K562 (cell line): Measurements from ENCODE around the gene MIB2. TPM values are rescaled to one million over a fixed set of nuclear protein-coding genes. Genes with fewer than 3 reads are reported as not detected.

Experiments used
- CBFB ChIP-seq: sonication (generic); formaldehyde crosslinking; IDR thresholded peaks from 2 replicates; pipeline ENCODE4 v1.4.0; 2020; ENCODE audit warnings: mild to moderate bottlenecking, missing genetic modification reagents
- GABPB1 ChIP-seq: sonication (generic); formaldehyde crosslinking; IDR thresholded peaks from 2 replicates; pipeline ENCODE4 v1.8.0; 2022; ENCODE audit warnings: mild to moderate bottlenecking, missing genetic modification reagents
- GATAD2B ChIP-seq: fragments of 450-650 bp; IDR thresholded peaks from 2 replicates; pipeline ENCODE4 v1.6.1; 2017; ENCODE audit warnings: mild to moderate bottlenecking, borderline replicate concordance
- LEF1 ChIP-seq: fragments of 450-650 bp; IDR thresholded peaks from 2 replicates; pipeline ENCODE4 v1.6.1; 2016; ENCODE audit warnings: mild to moderate bottlenecking
- MAFG ChIP-seq: fragments of 450-650 bp; conservative IDR thresholded peaks from 2 replicates; pipeline ENCODE4 v1.6.1; 2016; ENCODE audit warnings: missing genetic modification characterization, missing compliant biosample characterization
- MAZ ChIP-seq, 2 experiments: fragments of 450-650 bp in 1 of 2; sonication (generic) in 1 of 2; formaldehyde crosslinking; IDR thresholded peaks in 1 of 2; conservative IDR thresholded peaks in 1 of 2; 2 replicates each; pipeline versions ENCODE4 v1.4.0 to v1.5.0; 2020; ENCODE audit warnings: mild to moderate bottlenecking in 1 of 2, missing genetic modification reagents in 1 of 2
- MYNN ChIP-seq, 2 experiments: sonication (generic); formaldehyde crosslinking in 1 of 2; IDR thresholded peaks; 2 replicates each; pipeline versions ENCODE4 v1.5.0 to v1.6.1; 2016 to 2020; ENCODE audit warnings: antibody characterized with exemption in 1 of 2, missing genetic modification reagents in 1 of 2
- NCOA1 ChIP-seq: fragments of 450-650 bp; IDR thresholded peaks from 2 replicates; pipeline ENCODE4 v1.6.1; 2016; ENCODE audit warnings: low read depth
- NR2F6 ChIP-seq: fragments of 450-650 bp; formaldehyde crosslinking; IDR thresholded peaks from 2 replicates; pipeline ENCODE4 v1.4.0; 2020; ENCODE audit warnings: mild to moderate bottlenecking
- RAD51 ChIP-seq: fragments of 450-650 bp; IDR thresholded peaks from 2 replicates; pipeline ENCODE4 v1.7.1; 2016; ENCODE audit warnings: low read depth, mild to moderate bottlenecking, borderline replicate concordance
- RBM25 ChIP-seq: fragments of 200-400 bp; formaldehyde crosslinking; IDR thresholded peaks from 2 replicates; pipeline ENCODE4 v1.6.1; 2018; ENCODE audit warnings: low read length, low read depth, moderate library complexity; ENCODE audit not compliant: severe bottlenecking
- SMAD3 ChIP-seq: fragments of 450-650 bp; formaldehyde crosslinking; conservative IDR thresholded peaks from 2 replicates; pipeline ENCODE4 v1.4.0; 2020; ENCODE audit warnings: mild to moderate bottlenecking
- STAT5B ChIP-seq: fragments of 250-450 bp; sonication (Bioruptor Pico); IDR thresholded peaks from 2 replicates; pipeline ENCODE4 v1.8.0; 2021; ENCODE audit warnings: mild to moderate bottlenecking, inconsistent platforms
- U2AF1 ChIP-seq: fragments of 200-400 bp; formaldehyde crosslinking; optimal IDR thresholded peaks from 2 replicates; pipeline ENCODE3; 2017; ENCODE audit warnings: mild to moderate bottlenecking, low read depth, low read length, moderate library complexity
- ZC3H4 ChIP-seq: sonication (generic); formaldehyde crosslinking; IDR thresholded peaks from 2 replicates; pipeline ENCODE4 v1.9.0; 2021; ENCODE audit warnings: missing genetic modification reagents, borderline replicate concordance
- ZC3H8 ChIP-seq: fragments of 450-650 bp; IDR thresholded peaks from 2 replicates; pipeline ENCODE4 v1.6.1; 2017
- ZFP1 ChIP-seq: fragments of 450-650 bp; formaldehyde crosslinking; IDR thresholded peaks from 2 replicates; pipeline ENCODE4 v1.4.0; 2020; ENCODE audit warnings: mild to moderate bottlenecking, mixed read lengths
- ZFPM2 ChIP-seq: fragments of 250-450 bp; sonication (Bioruptor Pico); IDR thresholded peaks from 2 replicates; pipeline ENCODE4 v1.5.1; 2022; ENCODE audit warnings: mild to moderate bottlenecking
- ZKSCAN8 ChIP-seq: fragments of 200-800 bp; sonication (Bioruptor generic); IDR thresholded peaks from 2 replicates; pipeline ENCODE4 v1.6.1; 2016; ENCODE audit warnings: missing genetic modification characterization, missing compliant biosample characterization
- ZNF239 ChIP-seq: fragments of 250-450 bp; sonication (Bioruptor Pico); IDR thresholded peaks from 2 replicates; pipeline ENCODE4 v1.4.0; 2020; ENCODE audit warnings: mild to moderate bottlenecking
- ZNF57 ChIP-seq: fragments of 450-650 bp; formaldehyde crosslinking; IDR thresholded peaks from 2 replicates; pipeline ENCODE4 v1.4.0; 2020; ENCODE audit warnings: mild to moderate bottlenecking, moderate library complexity
- ZNF79 ChIP-seq: fragments of 250-450 bp; sonication (Bioruptor Pico); IDR thresholded peaks from 2 replicates; pipeline ENCODE4 v1.4.0; 2020; ENCODE audit warnings: low read depth, mild to moderate bottlenecking, moderate library complexity
- polyA plus RNA-seq, 8 experiments: library from polyadenylated mRNA; depleted of rRNA in 4 of 8; stranded (reverse) in 5 of 8; unstranded in 3 of 8; fragments of >200 nt; fragmentation: Nextera tagmentation in 2 of 8; fragmentation: Illumina TruSeq in 1 of 8; extraction: Ambion mirVana in 2 of 8; extraction: Trizol in 1 of 8; gene quantifications; 2 replicates each; pipeline versions ENCODE4 v1.2.1 to v1.2.3, GENCODE V29; 2011 to 2014; ENCODE audit warnings: inconsistent platforms in 1 of 8, missing spikeins in 1 of 8
- total RNA-seq, 7 experiments: library from RNA; depleted of rRNA in 6 of 7; stranded (reverse); fragments of >200 nt in 6 of 7; fragmentation: Illumina TruSeq in 2 of 7; extraction: Trizol in 2 of 7; gene quantifications; 2 replicates each; pipeline versions ENCODE4 v1.2.1 to v1.2.3, GENCODE V29; 2011 to 2021; ENCODE audit warnings: low replicate concordance in 1 of 7
- TF ChIP-seq, protein P1 (sequence below): fragments of 250-450 bp; sonication (Bioruptor Pico); IDR thresholded peaks from 2 replicates; pipeline ENCODE4 v1.5.0; 2021
- TF ChIP-seq, protein P2 (sequence below): sonication (generic); formaldehyde crosslinking; IDR thresholded peaks from 2 replicates; pipeline ENCODE4 v1.8.0; 2023; ENCODE audit warnings: mild to moderate bottlenecking, missing genetic modification reagents
- TF ChIP-seq, protein P3 (sequence below): fragments of 450-650 bp; IDR thresholded peaks from 2 replicates; pipeline ENCODE4 v1.6.1; 2017; ENCODE audit warnings: mild to moderate bottlenecking, moderate library complexity
- TF ChIP-seq, protein P4 (sequence below): sonication (generic); formaldehyde crosslinking; IDR thresholded peaks from 2 replicates; pipeline ENCODE4 v1.8.0; 2022; ENCODE audit warnings: missing genetic modification reagents, mild to moderate bottlenecking, moderate library complexity, borderline replicate concordance

Gene MIB2
- total and polyA plus RNA-seq, 9 of the 15 experiments (the other 6 are each of a cell fraction or from before 2014, with no cell fraction given) = 0.04 to 17.0 (median 4.9) TPM; not detected in 1

DNA sequence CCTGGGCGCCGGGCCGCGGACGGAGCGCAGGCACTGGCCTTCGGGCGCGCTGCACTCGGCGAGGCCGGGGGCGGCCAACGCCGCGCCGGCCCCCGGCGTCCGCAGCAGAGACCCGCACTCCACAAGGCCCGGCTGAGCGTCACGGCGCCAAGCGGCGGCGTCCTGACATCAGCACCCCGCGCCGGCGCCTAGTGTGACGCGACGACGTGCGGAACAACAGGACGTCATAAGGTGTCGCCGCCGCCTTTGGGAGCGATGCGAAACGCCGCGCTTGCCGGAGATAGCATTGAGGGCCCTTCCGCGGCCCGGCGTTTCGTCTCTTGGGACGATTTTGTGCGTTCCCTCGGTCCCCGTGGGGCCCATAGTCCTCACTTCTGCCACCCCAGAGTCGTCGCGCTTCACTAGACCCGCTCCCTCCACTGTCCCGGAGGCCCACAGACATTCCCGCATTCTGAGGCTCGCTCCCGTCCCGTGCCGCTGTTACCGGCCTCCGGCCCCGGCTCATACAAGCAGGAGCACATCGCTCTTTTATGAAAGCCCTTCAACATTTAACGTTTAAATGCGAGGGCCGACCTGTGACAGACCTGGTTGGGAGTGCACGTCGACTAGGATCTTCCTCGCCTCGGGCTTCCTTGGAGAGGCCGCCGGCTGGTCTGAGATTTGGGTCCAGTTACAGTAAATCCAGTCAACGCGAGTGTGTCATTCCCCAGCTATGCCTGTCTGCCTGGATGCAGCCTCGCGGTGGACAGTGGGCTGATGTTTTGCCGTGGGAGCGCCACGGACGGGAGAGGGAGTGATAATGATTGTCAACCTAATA is 40.4 kb upstream of the MIB2 start, which contains the start of gene SSU72 (continued):
- TF ChIP-seq, protein P1, sequence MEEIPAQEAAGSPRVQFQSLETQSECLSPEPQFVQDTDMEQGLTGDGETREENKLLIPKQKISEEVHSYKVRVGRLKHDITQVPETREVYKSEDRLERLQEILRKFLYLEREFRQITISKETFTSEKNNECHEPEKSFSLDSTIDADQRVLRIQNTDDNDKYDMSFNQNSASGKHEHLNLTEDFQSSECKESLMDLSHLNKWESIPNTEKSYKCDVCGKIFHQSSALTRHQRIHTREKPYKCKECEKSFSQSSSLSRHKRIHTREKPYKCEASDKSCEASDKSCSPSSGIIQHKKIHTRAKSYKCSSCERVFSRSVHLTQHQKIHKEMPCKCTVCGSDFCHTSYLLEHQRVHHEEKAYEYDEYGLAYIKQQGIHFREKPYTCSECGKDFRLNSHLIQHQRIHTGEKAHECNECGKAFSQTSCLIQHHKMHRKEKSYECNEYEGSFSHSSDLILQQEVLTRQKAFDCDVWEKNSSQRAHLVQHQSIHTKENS (CRISPR knock-in tag) = no peak
- TF ChIP-seq ZC3H8 (no peak), MYNN (IDR thresholded peaks at IDR 0.05) (peak; percentile 54; the same call in 1 of the 2 replicates), MYNN (CRISPR knock-in tag; IDR thresholded peaks at IDR 0.05) (no peak), ZKSCAN8 (CRISPR knock-in tag) (no peak), MAZ (CRISPR knock-in tag; conservative IDR thresholded peaks at IDR 0.05 in 1 of 2, IDR thresholded peaks at IDR 0.05 in 1 of 2) (peak; percentile 18 to 51; a peak in 2 of 4 replicates), ZNF79 (0 out of 2 replicates have a peak, but pooled peaks have one; percentile 38), RAD51 (no peak), GATAD2B (peak; percentile 99), NCOA1 (no peak), GABPB1 (CRISPR knock-in tag) (peak; percentile 83), RBM25 (no peak), ZNF239 (no peak), U2AF1 (no peak), ZNF57 (CRISPR knock-in tag) (no peak), SMAD3 (CRISPR knock-in tag) (no peak), LEF1 (peak; percentile 31; the same call in 1 of the 2 replicates), NR2F6 (no peak), ZFPM2 (CRISPR knock-in tag) (no peak), CBFB (CRISPR knock-in tag) (peak; percentile 83), ZFP1 (CRISPR knock-in tag) (no peak), ZC3H4 (CRISPR knock-in tag) (peak; percentile 95), STAT5B (no peak), MAFG (tag) (no peak)
- TF ChIP-seq, protein P2, sequence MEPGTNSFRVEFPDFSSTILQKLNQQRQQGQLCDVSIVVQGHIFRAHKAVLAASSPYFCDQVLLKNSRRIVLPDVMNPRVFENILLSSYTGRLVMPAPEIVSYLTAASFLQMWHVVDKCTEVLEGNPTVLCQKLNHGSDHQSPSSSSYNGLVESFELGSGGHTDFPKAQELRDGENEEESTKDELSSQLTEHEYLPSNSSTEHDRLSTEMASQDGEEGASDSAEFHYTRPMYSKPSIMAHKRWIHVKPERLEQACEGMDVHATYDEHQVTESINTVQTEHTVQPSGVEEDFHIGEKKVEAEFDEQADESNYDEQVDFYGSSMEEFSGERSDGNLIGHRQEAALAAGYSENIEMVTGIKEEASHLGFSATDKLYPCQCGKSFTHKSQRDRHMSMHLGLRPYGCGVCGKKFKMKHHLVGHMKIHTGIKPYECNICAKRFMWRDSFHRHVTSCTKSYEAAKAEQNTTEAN = no peak
- TF ChIP-seq, protein P3, sequence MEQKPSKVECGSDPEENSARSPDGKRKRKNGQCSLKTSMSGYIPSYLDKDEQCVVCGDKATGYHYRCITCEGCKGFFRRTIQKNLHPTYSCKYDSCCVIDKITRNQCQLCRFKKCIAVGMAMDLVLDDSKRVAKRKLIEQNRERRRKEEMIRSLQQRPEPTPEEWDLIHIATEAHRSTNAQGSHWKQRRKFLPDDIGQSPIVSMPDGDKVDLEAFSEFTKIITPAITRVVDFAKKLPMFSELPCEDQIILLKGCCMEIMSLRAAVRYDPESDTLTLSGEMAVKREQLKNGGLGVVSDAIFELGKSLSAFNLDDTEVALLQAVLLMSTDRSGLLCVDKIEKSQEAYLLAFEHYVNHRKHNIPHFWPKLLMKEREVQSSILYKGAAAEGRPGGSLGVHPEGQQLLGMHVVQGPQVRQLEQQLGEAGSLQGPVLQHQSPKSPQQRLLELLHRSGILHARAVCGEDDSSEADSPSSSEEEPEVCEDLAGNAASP = no peak
- TF ChIP-seq, protein P4, sequence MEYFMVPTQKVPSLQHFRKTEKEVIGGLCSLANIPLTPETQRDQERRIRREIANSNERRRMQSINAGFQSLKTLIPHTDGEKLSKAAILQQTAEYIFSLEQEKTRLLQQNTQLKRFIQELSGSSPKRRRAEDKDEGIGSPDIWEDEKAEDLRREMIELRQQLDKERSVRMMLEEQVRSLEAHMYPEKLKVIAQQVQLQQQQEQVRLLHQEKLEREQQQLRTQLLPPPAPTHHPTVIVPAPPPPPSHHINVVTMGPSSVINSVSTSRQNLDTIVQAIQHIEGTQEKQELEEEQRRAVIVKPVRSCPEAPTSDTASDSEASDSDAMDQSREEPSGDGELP = peak; percentile 63
